Epithelial cell of esophagus (primary cell): ENCODE data around the gene FSTL3.

Source experiments
- DNase-seq: peaks from one replicate; pipeline ENCODE4 v3.0.0; 2010; ENCODE audit warnings: low read depth
- H3K4me3 ChIP-seq: 2 replicates; pipeline ENCODE4 v1.5.1; 2011; ENCODE audit warnings: mild to moderate bottlenecking, low read length, control low read depth
- CTCF ChIP-seq: IDR thresholded peaks from 2 replicates; pipeline ENCODE4 v1.5.1; 2011; ENCODE audit warnings: low read depth, mild to moderate bottlenecking, low read length, control low read depth, inconsistent platforms; ENCODE audit not compliant: insufficient read depth; ENCODE audit errors: missing control alignments

The FSTL3 gene

DNA sequence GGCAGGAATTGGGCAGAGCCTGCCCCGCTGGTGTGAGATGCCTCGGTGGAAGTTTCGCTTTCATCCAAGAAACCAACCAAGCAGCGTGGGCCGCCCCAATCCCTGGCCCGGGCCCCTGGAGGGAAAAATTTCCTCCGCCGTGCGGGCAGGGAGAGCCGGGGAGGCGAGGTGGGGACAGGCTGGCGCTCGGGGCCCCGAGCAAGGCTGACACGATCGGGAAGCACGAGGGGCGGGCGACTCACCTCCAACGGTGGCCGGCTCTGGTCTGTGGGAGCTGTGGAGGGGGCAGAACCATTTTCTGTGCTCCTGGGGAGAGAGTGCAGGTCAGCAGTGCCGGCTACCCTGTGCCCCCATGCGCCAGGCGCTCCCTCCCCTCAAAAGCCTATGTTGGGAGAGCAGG is 24.2 kb upstream of the FSTL3 start:
- TF ChIP-seq CTCF = no peak
- no peak overlapping the region for H3K4me3 ChIP-seq

GRCh38 chr19:652467-653389 is 23.5 kb upstream of the FSTL3 start:
- H3K4me3 ChIP-seq = no peak overlapping the region
- DNase-seq = no peak
- TF ChIP-seq CTCF = no peak

More for the DNA sequence above, 24.2 kb upstream of the FSTL3 start:
- DNase-seq = no peak

GRCh38 chr19:653425-653824 is 22.8 kb upstream of the FSTL3 start:
- H3K4me3 ChIP-seq = no peak overlapping the region
- no peak for TF ChIP-seq CTCF
- DNase-seq = no peak

GRCh38 chr19:655691-656090 is 20.5 kb upstream of the FSTL3 start:
- no peak overlapping the region for H3K4me3 ChIP-seq
- DNase-seq = no peak

DNA sequence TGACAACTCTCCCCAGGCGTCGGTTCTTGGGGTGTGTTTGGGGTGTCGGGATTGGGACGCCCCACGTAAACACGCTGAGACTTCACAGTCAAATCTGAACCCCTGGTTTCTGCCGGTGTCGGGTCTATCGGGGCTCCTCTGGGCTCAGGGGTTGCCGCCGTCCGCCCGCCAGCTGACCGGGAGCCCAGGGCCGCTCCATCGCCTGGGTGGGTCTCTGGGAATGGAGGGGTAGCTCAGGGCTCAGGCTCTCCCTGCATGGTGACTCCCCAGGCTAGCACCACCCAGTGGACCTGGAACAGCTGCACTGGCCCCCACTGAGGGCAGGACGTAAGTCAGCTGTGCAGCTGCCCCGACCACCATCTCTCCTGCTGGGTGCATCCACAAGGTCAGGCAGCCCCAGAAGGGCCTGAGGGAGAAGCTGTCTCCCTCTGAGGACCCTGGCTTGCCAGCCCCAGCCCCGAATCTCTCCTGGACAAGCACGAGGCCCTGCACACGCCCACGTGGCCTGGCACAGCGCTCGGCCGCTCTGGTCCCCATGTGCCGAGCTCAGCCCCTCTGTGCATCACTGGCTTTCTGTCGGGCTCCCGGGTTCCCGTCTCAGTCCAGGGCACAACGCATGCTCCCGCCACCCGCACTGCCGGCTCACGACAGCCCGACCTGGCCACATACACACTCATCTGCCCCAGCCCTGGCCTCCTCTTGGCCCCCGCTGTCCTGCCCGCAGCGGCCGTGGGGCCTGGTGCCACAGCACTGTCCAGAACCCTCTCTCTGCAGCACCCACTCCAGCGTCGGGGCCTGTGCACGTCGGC is 19.2 kb upstream of the FSTL3 start:
- no peak overlapping the region for H3K4me3 ChIP-seq
- no peak for TF ChIP-seq CTCF
- no peak for DNase-seq

More at GRCh38 chr19:655691-656090, 20.5 kb upstream of the FSTL3 start:
- no peak for TF ChIP-seq CTCF

DNA sequence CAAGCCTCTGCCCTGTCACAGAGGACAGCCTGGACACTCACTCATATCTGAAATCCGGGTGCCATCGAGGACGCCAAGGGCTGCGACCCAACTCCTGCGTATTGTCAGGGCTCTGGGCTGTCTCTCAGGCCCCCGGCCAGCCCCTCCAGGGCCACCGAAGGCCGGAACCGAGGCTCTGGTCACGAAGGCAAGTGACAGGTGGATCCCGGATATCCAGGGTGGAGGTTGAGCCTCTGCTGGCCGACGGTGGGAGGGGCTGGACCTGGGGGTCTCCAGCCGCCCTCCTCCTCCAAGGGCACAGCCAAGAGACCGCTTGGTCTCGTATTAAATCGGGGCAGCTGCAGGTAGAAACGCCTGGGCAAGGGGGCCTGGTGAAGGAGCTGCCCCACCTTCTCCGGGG is 18.6 kb upstream of the FSTL3 start:
- no peak overlapping the region for H3K4me3 ChIP-seq
- TF ChIP-seq CTCF = no peak
- no peak for DNase-seq
